ENCODE results near the gene PPP1R9A.

Gene PPP1R9A

GRCh38 chr7:95262875-95263274 lies 355.5 kb downstream of the PPP1R9A start:
- no peaks in the 10 kb centered on the region for H3K9me3 ChIP-seq (ENCODE audit: control insufficient read depth, low read length)
- no peak overlapping the region for H3K4me3 ChIP-seq (ENCODE audit: insufficient read depth, low read depth, low read length, poor library complexity, severe bottlenecking)
- no peak overlapping the region for H3K27ac ChIP-seq (ENCODE audit: insufficient read depth, low read length, poor library complexity, severe bottlenecking)
- no peaks in the 10 kb centered on the region for H3K27me3 ChIP-seq (replicated peaks; ENCODE audit: control insufficient read depth, insufficient read depth, low read length, poor library complexity, severe bottlenecking)
- no peak for DNase-seq
- no peaks in the 10 kb centered on the region for H3K4me1 ChIP-seq (ENCODE audit: control insufficient read depth, insufficient read depth, low read length, poor library complexity, severe bottlenecking)
- no peaks in the 10 kb centered on the region for H3K36me3 ChIP-seq (ENCODE audit: control insufficient read depth, insufficient read depth, low read length)

GRCh38 chr7:95263785-95264362 lies 356.5 kb downstream of the PPP1R9A start:
- no peak overlapping the region for H3K4me3 ChIP-seq (ENCODE audit: insufficient read depth, low read depth, low read length, poor library complexity, severe bottlenecking)
- no peak for DNase-seq
- no peaks in the 10 kb centered on the region for H3K4me1 ChIP-seq (ENCODE audit: control insufficient read depth, insufficient read depth, low read length, poor library complexity, severe bottlenecking)
- no peaks in the 10 kb centered on the region for H3K9me3 ChIP-seq (ENCODE audit: control insufficient read depth, low read length)
- no peaks in the 10 kb centered on the region for H3K27me3 ChIP-seq (replicated peaks; ENCODE audit: control insufficient read depth, insufficient read depth, low read length, poor library complexity, severe bottlenecking)
- H3K27ac ChIP-seq (ENCODE audit: insufficient read depth, low read length, poor library complexity, severe bottlenecking) = no peak overlapping the region
- H3K36me3 ChIP-seq (ENCODE audit: control insufficient read depth, insufficient read depth, low read length) = no peaks in the 10 kb centered on the region

- no peaks in the 10 kb centered on the region for H3K4me1 ChIP-seq (ENCODE audit: control insufficient read depth, insufficient read depth, low read length, poor library complexity, severe bottlenecking)
- H3K9me3 ChIP-seq (ENCODE audit: control insufficient read depth, low read length) = no peaks in the 10 kb centered on the region
- H3K27ac ChIP-seq (ENCODE audit: insufficient read depth, low read length, poor library complexity, severe bottlenecking) = no peak overlapping the region
- no peaks in the 10 kb centered on the region for H3K36me3 ChIP-seq (ENCODE audit: control insufficient read depth, insufficient read depth, low read length)
- no peaks in the 10 kb centered on the region for H3K27me3 ChIP-seq (replicated peaks; ENCODE audit: control insufficient read depth, insufficient read depth, low read length, poor library complexity, severe bottlenecking)
- no peak overlapping the region for H3K4me3 ChIP-seq (ENCODE audit: insufficient read depth, low read depth, low read length, poor library complexity, severe bottlenecking)
- no peak for DNase-seq
These were observed 357.0 kb downstream of the PPP1R9A start for GRCh38 chr7:95264363-95264891.

GRCh38 chr7:95265634-95266033 lies 358.2 kb downstream of the PPP1R9A start:
- no peaks in the 10 kb centered on the region for H3K4me1 ChIP-seq (ENCODE audit: control insufficient read depth, insufficient read depth, low read length, poor library complexity, severe bottlenecking)
- no peak overlapping the region for H3K4me3 ChIP-seq (ENCODE audit: insufficient read depth, low read depth, low read length, poor library complexity, severe bottlenecking)
- no peaks in the 10 kb centered on the region for H3K36me3 ChIP-seq (ENCODE audit: control insufficient read depth, insufficient read depth, low read length)
- DNase-seq = no peak
- H3K9me3 ChIP-seq (ENCODE audit: control insufficient read depth, low read length) = no peaks in the 10 kb centered on the region
- H3K27me3 ChIP-seq (replicated peaks; ENCODE audit: control insufficient read depth, insufficient read depth, low read length, poor library complexity, severe bottlenecking) = no peaks in the 10 kb centered on the region
- no peak overlapping the region for H3K27ac ChIP-seq (ENCODE audit: insufficient read depth, low read length, poor library complexity, severe bottlenecking)

- H3K27ac ChIP-seq (ENCODE audit: insufficient read depth, low read length, poor library complexity, severe bottlenecking) = no peak overlapping the region
- no peak overlapping the region for H3K4me3 ChIP-seq (ENCODE audit: insufficient read depth, low read depth, low read length, poor library complexity, severe bottlenecking)
- DNase-seq = no peak
- H3K36me3 ChIP-seq (ENCODE audit: control insufficient read depth, insufficient read depth, low read length) = no peaks in the 10 kb centered on the region
- no peaks in the 10 kb centered on the region for H3K9me3 ChIP-seq (ENCODE audit: control insufficient read depth, low read length)
- no peaks in the 10 kb centered on the region for H3K4me1 ChIP-seq (ENCODE audit: control insufficient read depth, insufficient read depth, low read length, poor library complexity, severe bottlenecking)
- no peaks in the 10 kb centered on the region for H3K27me3 ChIP-seq (replicated peaks; ENCODE audit: control insufficient read depth, insufficient read depth, low read length, poor library complexity, severe bottlenecking)
These were observed 360.4 kb downstream of the PPP1R9A start for GRCh38 chr7:95267754-95268153.

GRCh38 chr7:95269640-95270039 lies 362.2 kb downstream of the PPP1R9A start:
- DNase-seq = no peak
- no peak overlapping the region for H3K27ac ChIP-seq (ENCODE audit: insufficient read depth, low read length, poor library complexity, severe bottlenecking)
- no peaks in the 10 kb centered on the region for H3K9me3 ChIP-seq (ENCODE audit: control insufficient read depth, low read length)
- no peak overlapping the region for H3K4me3 ChIP-seq (ENCODE audit: insufficient read depth, low read depth, low read length, poor library complexity, severe bottlenecking)
- no peaks in the 10 kb centered on the region for H3K4me1 ChIP-seq (ENCODE audit: control insufficient read depth, insufficient read depth, low read length, poor library complexity, severe bottlenecking)
- H3K36me3 ChIP-seq (ENCODE audit: control insufficient read depth, insufficient read depth, low read length) = no peaks in the 10 kb centered on the region
- H3K27me3 ChIP-seq (replicated peaks; ENCODE audit: control insufficient read depth, insufficient read depth, low read length, poor library complexity, severe bottlenecking) = no peaks in the 10 kb centered on the region

- H3K9me3 ChIP-seq (ENCODE audit: control insufficient read depth, low read length) = no peaks in the 10 kb centered on the region
- no peak for DNase-seq
- no peaks in the 10 kb centered on the region for H3K36me3 ChIP-seq (ENCODE audit: control insufficient read depth, insufficient read depth, low read length)
- H3K4me1 ChIP-seq (ENCODE audit: control insufficient read depth, insufficient read depth, low read length, poor library complexity, severe bottlenecking) = no peaks in the 10 kb centered on the region
- H3K27ac ChIP-seq (ENCODE audit: insufficient read depth, low read length, poor library complexity, severe bottlenecking) = no peak overlapping the region
- H3K4me3 ChIP-seq (ENCODE audit: insufficient read depth, low read depth, low read length, poor library complexity, severe bottlenecking) = no peak overlapping the region
- H3K27me3 ChIP-seq (replicated peaks; ENCODE audit: control insufficient read depth, insufficient read depth, low read length, poor library complexity, severe bottlenecking) = no peaks in the 10 kb centered on the region
These were observed 368.7 kb downstream of the PPP1R9A start for GRCh38 chr7:95276114-95276513.

GRCh38 chr7:95279417-95279816 lies 372.0 kb downstream of the PPP1R9A start:
- Histone ChIP-seq H3K36me3 (ENCODE audit: control insufficient read depth, insufficient read depth, low read length) (no peaks in the 10 kb centered on the region), H3K9me3 (ENCODE audit: control insufficient read depth, low read length) (no peaks in the 10 kb centered on the region), H3K27me3 (replicated peaks; ENCODE audit: control insufficient read depth, insufficient read depth, low read length, poor library complexity, severe bottlenecking) (no peaks in the 10 kb centered on the region), H3K4me3 (ENCODE audit: insufficient read depth, low read depth, low read length, poor library complexity, severe bottlenecking) (no peak overlapping the region), H3K4me1 (ENCODE audit: control insufficient read depth, insufficient read depth, low read length, poor library complexity, severe bottlenecking) (no peaks in the 10 kb centered on the region), H3K27ac (ENCODE audit: insufficient read depth, low read length, poor library complexity, severe bottlenecking) (no peak overlapping the region)
- no peak for DNase-seq

GRCh38 chr7:95286096-95286495 lies 378.7 kb downstream of the PPP1R9A start:
- H3K4me3 ChIP-seq (ENCODE audit: insufficient read depth, low read depth, low read length, poor library complexity, severe bottlenecking) = no peak overlapping the region
- no peak for DNase-seq
- no peaks in the 10 kb centered on the region for H3K36me3 ChIP-seq (ENCODE audit: control insufficient read depth, insufficient read depth, low read length)
- H3K9me3 ChIP-seq (ENCODE audit: control insufficient read depth, low read length) = no peaks in the 10 kb centered on the region
- H3K27ac ChIP-seq (ENCODE audit: insufficient read depth, low read length, poor library complexity, severe bottlenecking) = no peak overlapping the region
- H3K27me3 ChIP-seq (replicated peaks; ENCODE audit: control insufficient read depth, insufficient read depth, low read length, poor library complexity, severe bottlenecking) = no peaks in the 10 kb centered on the region
- H3K4me1 ChIP-seq (ENCODE audit: control insufficient read depth, insufficient read depth, low read length, poor library complexity, severe bottlenecking) = no peaks in the 10 kb centered on the region

GRCh38 chr7:95290166-95290830 lies 382.9 kb downstream of the PPP1R9A start:
- no peak for DNase-seq
- H3K4me1 ChIP-seq (ENCODE audit: control insufficient read depth, insufficient read depth, low read length, poor library complexity, severe bottlenecking) = no peaks in the 10 kb centered on the region
- H3K36me3 ChIP-seq (ENCODE audit: control insufficient read depth, insufficient read depth, low read length) = no peaks in the 10 kb centered on the region
- H3K27ac ChIP-seq (ENCODE audit: insufficient read depth, low read length, poor library complexity, severe bottlenecking) = no peak overlapping the region
- H3K4me3 ChIP-seq (ENCODE audit: insufficient read depth, low read depth, low read length, poor library complexity, severe bottlenecking) = no peak overlapping the region
- no peaks in the 10 kb centered on the region for H3K27me3 ChIP-seq (replicated peaks; ENCODE audit: control insufficient read depth, insufficient read depth, low read length, poor library complexity, severe bottlenecking)
- no peaks in the 10 kb centered on the region for H3K9me3 ChIP-seq (ENCODE audit: control insufficient read depth, low read length)

All from effector memory CD4-positive, alpha-beta T cell (primary cell).